GM12873 (cell line): ENCODE data around the gene EZH1.

Source experiments
- TF ChIP-seq, protein P1 (sequence below): IDR thresholded peaks from 2 replicates; pipeline ENCODE4 v1.5.1; 2012; ENCODE audit warnings: low read depth, mild to moderate bottlenecking, moderate library complexity, low read length, control low read depth; ENCODE audit not compliant: insufficient read depth; ENCODE audit errors: missing control alignments

Gene EZH1

DNA sequence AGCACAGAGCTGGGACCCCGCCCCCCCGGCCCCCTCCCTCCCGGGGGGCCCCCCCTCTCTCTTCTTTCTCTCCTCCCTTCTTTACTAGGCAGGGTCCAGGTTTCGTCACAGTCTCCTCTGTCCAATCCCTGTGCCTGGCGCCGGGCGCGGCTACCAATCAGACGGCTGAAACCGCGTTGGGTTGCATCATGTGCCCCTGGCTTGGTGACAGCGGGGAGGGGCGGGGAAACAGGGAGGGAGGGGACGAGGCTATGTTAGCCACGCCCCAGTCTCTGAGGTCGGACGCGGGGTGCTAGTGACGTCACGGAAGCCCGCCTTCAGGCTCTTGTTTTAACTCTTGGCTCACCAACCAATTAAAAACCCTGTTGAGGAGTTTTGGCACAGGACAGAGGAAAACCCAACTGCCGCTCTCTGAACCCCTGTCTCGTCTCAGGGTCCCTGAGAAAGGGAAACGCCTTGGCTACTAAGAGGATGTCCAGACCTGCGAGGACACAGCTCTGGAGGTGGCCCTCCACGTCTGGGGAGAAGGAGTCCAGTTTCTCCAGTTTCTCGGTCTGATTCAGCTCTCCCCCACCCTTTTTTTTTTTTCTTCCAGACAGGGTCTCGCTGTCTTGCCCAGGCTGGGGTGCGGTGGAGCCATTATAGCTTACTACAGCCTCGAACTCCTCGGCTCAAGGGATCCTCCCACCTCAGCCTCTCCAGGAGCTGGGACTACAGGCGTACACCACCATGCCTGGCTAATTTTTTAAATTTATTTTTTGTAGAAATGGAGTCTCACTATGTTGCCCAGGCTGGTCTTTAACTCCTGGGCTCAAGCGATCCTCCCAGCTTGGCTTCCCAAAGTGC, 67.6 kb downstream of the EZH1 start:
- TF ChIP-seq, protein P1, sequence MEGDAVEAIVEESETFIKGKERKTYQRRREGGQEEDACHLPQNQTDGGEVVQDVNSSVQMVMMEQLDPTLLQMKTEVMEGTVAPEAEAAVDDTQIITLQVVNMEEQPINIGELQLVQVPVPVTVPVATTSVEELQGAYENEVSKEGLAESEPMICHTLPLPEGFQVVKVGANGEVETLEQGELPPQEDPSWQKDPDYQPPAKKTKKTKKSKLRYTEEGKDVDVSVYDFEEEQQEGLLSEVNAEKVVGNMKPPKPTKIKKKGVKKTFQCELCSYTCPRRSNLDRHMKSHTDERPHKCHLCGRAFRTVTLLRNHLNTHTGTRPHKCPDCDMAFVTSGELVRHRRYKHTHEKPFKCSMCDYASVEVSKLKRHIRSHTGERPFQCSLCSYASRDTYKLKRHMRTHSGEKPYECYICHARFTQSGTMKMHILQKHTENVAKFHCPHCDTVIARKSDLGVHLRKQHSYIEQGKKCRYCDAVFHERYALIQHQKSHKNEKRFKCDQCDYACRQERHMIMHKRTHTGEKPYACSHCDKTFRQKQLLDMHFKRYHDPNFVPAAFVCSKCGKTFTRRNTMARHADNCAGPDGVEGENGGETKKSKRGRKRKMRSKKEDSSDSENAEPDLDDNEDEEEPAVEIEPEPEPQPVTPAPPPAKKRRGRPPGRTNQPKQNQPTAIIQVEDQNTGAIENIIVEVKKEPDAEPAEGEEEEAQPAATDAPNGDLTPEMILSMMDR, result no peak

DNA sequence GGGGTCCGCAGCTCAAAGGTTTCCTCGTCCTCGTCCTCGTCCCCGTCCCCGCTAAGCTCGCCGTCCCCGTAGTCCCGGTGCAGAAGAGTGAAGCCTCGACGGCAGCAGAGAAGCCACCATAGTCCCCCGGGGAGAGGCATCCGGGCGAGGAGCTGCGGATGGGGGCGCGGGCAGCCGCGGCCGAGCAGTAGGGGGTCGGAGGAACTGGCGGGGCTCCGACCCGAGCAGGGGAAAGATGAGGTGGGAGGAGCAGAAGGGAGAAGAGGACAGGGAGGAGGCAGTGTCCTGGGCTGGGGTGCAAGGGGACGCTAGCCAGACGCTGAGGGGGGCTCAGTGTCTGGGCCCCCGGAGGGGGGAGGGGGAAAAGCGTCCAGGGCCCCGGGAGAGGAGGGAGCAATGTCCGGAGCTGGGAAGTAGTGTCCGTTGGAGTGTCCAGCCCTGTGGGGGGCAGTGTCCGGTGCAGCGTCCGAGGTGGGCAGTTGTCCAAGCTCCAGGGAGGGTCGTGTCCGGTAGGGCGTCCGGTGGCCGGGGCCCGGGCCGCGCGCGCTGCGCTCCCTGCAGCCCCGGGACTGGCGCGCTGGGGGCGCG, 68.3 kb downstream of the EZH1 start, which contains the start of gene PLEKHH3:
TSS of gene PLEKHH3 (minus strand) at position 571 of the 588 bp plus-strand sequence. CDS start at position 140, 431 bp downstream.
- TF ChIP-seq, protein P1, result no peak

GRCh38 chr17:42675965-42676423, 68.8 kb downstream of the EZH1 start:
- TF ChIP-seq, protein P1, result no peak

GRCh38 chr17:42675348-42675964, 69.4 kb downstream of the EZH1 start:
- TF ChIP-seq, protein P1, result no peak

- TF ChIP-seq, protein P1, result no peak
Measured at GRCh38 chr17:42674755-42675347, 70.0 kb downstream of the EZH1 start.

DNA sequence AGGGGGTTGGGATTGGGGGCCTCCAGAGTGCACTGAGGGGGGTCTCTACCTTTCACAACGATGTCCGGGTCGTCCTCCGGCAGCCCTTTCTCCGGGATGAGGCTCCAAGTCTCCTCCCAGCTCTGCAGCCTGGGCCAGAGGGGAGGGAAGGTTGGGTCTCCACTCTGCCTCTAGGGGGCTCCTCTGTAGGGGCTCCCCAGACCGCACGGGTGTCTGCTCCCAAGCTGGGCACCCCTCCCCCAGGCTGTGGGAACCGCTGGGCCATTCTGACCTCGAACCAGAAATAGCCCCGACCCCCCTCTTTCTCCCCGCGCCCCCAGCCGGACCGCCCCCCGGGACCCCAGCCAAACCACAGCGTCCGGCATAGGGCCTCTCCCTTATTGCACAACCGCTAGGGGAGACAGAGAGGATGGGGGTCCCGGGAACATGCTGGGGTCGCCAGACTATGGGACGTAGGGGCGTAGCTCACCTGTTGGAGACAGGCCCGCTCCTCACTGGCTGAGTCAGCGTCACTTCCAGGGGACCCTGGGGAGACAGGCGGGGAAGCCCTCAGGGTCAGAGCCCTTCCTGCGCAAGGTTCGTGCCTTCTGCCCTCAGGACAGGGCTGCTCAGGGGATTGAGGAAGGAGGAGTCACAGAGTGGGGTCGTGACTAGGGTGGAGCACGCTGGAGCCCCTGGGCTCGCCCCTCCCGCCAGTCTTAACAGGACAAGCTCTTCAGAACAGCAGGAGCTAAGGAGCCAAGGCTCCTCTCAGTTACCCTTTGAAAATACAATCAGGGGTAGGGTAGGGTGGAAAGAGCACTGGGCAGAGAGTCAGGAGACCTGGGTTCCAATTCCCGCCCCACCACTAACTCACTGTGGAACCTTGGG, 70.7 kb downstream of the EZH1 start:
- TF ChIP-seq, protein P1, result peak; percentile 73
